ENCODE measurements around the gene CNTNAP2. TPM values are rescaled to one million over a fixed set of nuclear protein-coding genes. Genes with fewer than 3 reads are reported as not detected.
"Not testable (repeated sequence)": the region's sequence is repeated elsewhere in the genome, so short reads cannot be mapped to it uniquely, and the experiment has no call there.

Gene CNTNAP2
- total RNA-seq, 1 donor from 2014 or later: 4.2 TPM

- Mint-ChIP-seq H3K36me3 (no peaks in the 10 kb centered on the region), H3K9me3 (peaks cover 20% of the 10 kb centered on the region), H3K27ac (no peak overlapping the region), H3K4me3 (no peak overlapping the region), H3K27me3 (ENCODE audit: low read depth) (no peaks in the 10 kb centered on the region), H3K4me1 (no peaks in the 10 kb centered on the region)
- TF ChIP-seq CTCF (IDR thresholded peaks at IDR 0.05; ENCODE audit: unreplicated experiment): no peak
- no peak for DNase-seq (ENCODE audit: low spot score in 2 of 2, unreplicated experiment in 2 of 2)
Observed at GRCh38 chr7:147731311-147731710, 1614.7 kb downstream of the CNTNAP2 start.

GRCh38 chr7:147737559-147738214 is 1621.1 kb downstream of the CNTNAP2 start:
- H3K27me3 Mint-ChIP-seq (ENCODE audit: low read depth); H3K36me3 Mint-ChIP-seq; H3K4me1 Mint-ChIP-seq; H3K27ac Mint-ChIP-seq; H3K4me3 Mint-ChIP-seq; DNase-seq (ENCODE audit: low spot score in 2 of 2, unreplicated experiment in 2 of 2): not testable (repeated sequence)
- peaks cover 30% of the 10 kb centered on the region for H3K9me3 Mint-ChIP-seq

DNA sequence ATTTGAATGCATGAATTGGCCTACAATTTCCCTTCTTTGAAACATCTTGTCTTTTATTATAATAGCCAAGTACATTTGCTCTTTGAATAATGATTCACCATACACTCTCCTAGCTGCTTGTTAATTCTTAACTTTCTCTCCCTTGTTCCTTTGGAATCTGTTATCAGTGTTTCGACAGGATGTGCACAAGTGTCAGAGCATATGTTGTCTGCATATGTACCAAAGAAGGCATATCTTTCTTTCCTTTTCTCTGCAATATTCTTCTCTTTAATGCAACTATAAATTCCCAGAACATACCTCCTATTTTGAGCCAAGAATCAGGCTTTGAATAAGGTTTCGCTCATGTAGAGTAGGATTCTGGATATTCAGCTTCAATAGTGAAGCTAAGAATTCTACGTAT is 1625.7 kb downstream of the CNTNAP2 start:
- DNase-seq (ENCODE audit: low spot score in 2 of 2, unreplicated experiment in 2 of 2): no peak
- no peak overlapping the region for H3K4me3 Mint-ChIP-seq
- no peak overlapping the region for H3K27ac Mint-ChIP-seq
- no peaks in the 10 kb centered on the region for H3K36me3 Mint-ChIP-seq
- H3K27me3 Mint-ChIP-seq (ENCODE audit: low read depth): peaks cover 19% of the 10 kb centered on the region
- no peak for TF ChIP-seq CTCF (IDR thresholded peaks at IDR 0.05; ENCODE audit: unreplicated experiment)
- H3K9me3 Mint-ChIP-seq: peaks cover 17% of the 10 kb centered on the region
- no peaks in the 10 kb centered on the region for H3K4me1 Mint-ChIP-seq

- Mint-ChIP-seq H3K27ac (no peak overlapping the region), H3K4me3 (no peak overlapping the region), H3K9me3 (no peaks in the 10 kb centered on the region), H3K27me3 (ENCODE audit: low read depth) (peaks cover 3% of the 10 kb centered on the region), H3K4me1 (peaks cover 1% of the 10 kb centered on the region), H3K36me3 (no peaks in the 10 kb centered on the region)
- DNase-seq (ENCODE audit: low spot score in 2 of 2, unreplicated experiment in 2 of 2): no peak
- no peak for TF ChIP-seq CTCF (IDR thresholded peaks at IDR 0.05; ENCODE audit: unreplicated experiment)
Observed at GRCh38 chr7:147756300-147756699, 1639.7 kb downstream of the CNTNAP2 start.

GRCh38 chr7:147759327-147759943 is 1642.8 kb downstream of the CNTNAP2 start:
- Mint-ChIP-seq H3K4me3 (no peak overlapping the region), H3K36me3 (no peaks in the 10 kb centered on the region), H3K27me3 (ENCODE audit: low read depth) (peaks cover 15% of the 10 kb centered on the region), H3K4me1 (peaks cover 1% of the 10 kb centered on the region), H3K9me3 (no peaks in the 10 kb centered on the region), H3K27ac (no peak overlapping the region)
- no peak for DNase-seq (ENCODE audit: low spot score in 2 of 2, unreplicated experiment in 2 of 2)
- TF ChIP-seq CTCF (IDR thresholded peaks at IDR 0.05; ENCODE audit: unreplicated experiment): no peak

DNA sequence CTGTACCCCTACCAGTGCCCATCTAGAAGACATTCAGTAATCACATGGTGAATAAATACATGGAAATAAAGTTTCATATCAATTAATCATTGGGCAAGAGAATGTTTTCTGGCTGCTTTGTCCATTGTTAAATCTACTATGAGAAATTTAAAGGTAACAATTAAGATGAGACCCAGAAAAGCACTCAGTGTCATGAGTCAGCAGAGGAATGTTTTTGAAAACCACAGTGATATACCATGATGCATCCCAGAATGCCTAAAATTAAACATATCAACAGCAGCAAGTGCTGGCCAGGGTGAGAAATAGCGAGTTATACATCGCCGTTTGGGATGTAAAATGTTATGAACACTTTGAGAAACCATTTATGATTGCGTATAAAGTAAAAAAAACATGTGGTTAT is 1648.7 kb downstream of the CNTNAP2 start:
- no peak overlapping the region for H3K27ac Mint-ChIP-seq
- no peak for DNase-seq (ENCODE audit: low spot score in 2 of 2, unreplicated experiment in 2 of 2)
- H3K36me3 Mint-ChIP-seq: no peaks in the 10 kb centered on the region
- H3K4me3 Mint-ChIP-seq: no peak overlapping the region
- H3K27me3 Mint-ChIP-seq (ENCODE audit: low read depth): peaks cover 22% of the 10 kb centered on the region
- no peaks in the 10 kb centered on the region for H3K4me1 Mint-ChIP-seq
- H3K9me3 Mint-ChIP-seq: no peaks in the 10 kb centered on the region
- no peak for TF ChIP-seq CTCF (IDR thresholded peaks at IDR 0.05; ENCODE audit: unreplicated experiment)
